Neural progenitor cell (in vitro differentiated cells): ENCODE data around the gene CEMIP2. TPM values are rescaled to one million over a fixed set of nuclear protein-coding genes. Genes with fewer than 3 reads are reported as not detected.

ENCODE experiments used
- DNase-seq: peaks from one replicate; pipeline ENCODE4 v3.0.0-alpha.2; 2016; ENCODE audit warnings: low spot score
- H2AFZ ChIP-seq: fragments of 200-600 bp; sonication (generic); replicated peaks from 2 replicates; pipeline ENCODE4 v1.6.1; 2016; ENCODE audit warnings: antibody characterized with exemption
- H3F3A ChIP-seq: fragments of 200-600 bp; sonication (generic); 2 replicates; pipeline ENCODE4 v1.6.1; 2016; ENCODE audit warnings: antibody characterized with exemption, low read depth
- H3K27ac ChIP-seq: fragments of 200-600 bp; sonication (generic); 2 replicates; pipeline ENCODE4 v1.5.1; 2016; ENCODE audit warnings: mild to moderate bottlenecking
- H3K27me3 ChIP-seq: fragments of 200-600 bp; sonication (generic); 2 replicates; pipeline ENCODE4 v1.6.1; 2016; ENCODE audit warnings: mild to moderate bottlenecking, moderate library complexity
- H3K36me3 ChIP-seq: fragments of 200-600 bp; sonication (generic); 2 replicates; pipeline ENCODE4 v1.5.1; 2016
- H3K4me1 ChIP-seq: fragments of 200-600 bp; sonication (generic); 2 replicates; pipeline ENCODE4 v1.6.1; 2016; ENCODE audit warnings: mixed run types
- H3K4me2 ChIP-seq: fragments of 200-600 bp; sonication (generic); 2 replicates; pipeline ENCODE4 v1.6.1; 2016
- H3K4me3 ChIP-seq: fragments of 200-600 bp; sonication (generic); 2 replicates; pipeline ENCODE4 v1.5.1; 2016
- H3K79me2 ChIP-seq: fragments of 200-600 bp; sonication (generic); 2 replicates; pipeline ENCODE4 v1.6.1; 2016; ENCODE audit warnings: low read depth
- H3K9ac ChIP-seq: fragments of 200-600 bp; sonication (generic); 2 replicates; pipeline ENCODE4 v1.6.1; 2016
- H3K9me3 ChIP-seq: fragments of 200-600 bp; sonication (generic); 2 replicates; pipeline ENCODE4 v1.5.1; 2016; ENCODE audit warnings: low read depth
- H4K20me1 ChIP-seq: fragments of 200-600 bp; sonication (generic); 2 replicates; pipeline ENCODE4 v1.6.1; 2016; ENCODE audit warnings: low read depth
- H3K27ac Mint-ChIP-seq: 3 replicates; pipeline ENCODE4 v1.8.0; 2021; ENCODE audit warnings: mixed read lengths
- H3K27me3 Mint-ChIP-seq: 2 replicates; pipeline ENCODE4 v1.8.0; 2022; ENCODE audit warnings: low read depth, mild to moderate bottlenecking, inconsistent platforms, moderate library complexity, mixed read lengths; ENCODE audit not compliant: insufficient read depth
- H3K36me3 Mint-ChIP-seq: 3 replicates; pipeline ENCODE4 v1.8.0; 2021; ENCODE audit warnings: mixed read lengths
- H3K4me1 Mint-ChIP-seq: 3 replicates; pipeline ENCODE4 v1.8.0; 2021; ENCODE audit warnings: mixed read lengths
- H3K4me3 Mint-ChIP-seq: 3 replicates; pipeline ENCODE4 v1.8.0; 2021; ENCODE audit warnings: mild to moderate bottlenecking, moderate library complexity, mixed read lengths
- H3K9me3 Mint-ChIP-seq: 3 replicates; pipeline ENCODE4 v1.8.0; 2020; ENCODE audit warnings: mixed read lengths
- CTCF ChIP-seq: fragments of 200-600 bp; sonication (generic); IDR thresholded peaks from 2 replicates; pipeline ENCODE4 v1.5.1; 2017; ENCODE audit warnings: antibody characterized with exemption, mild to moderate bottlenecking
- EZH2 ChIP-seq: fragments of 200-600 bp; sonication (generic); IDR thresholded peaks from 2 replicates; pipeline ENCODE4 v1.6.1; 2017; ENCODE audit warnings: antibody characterized with exemption, mild to moderate bottlenecking, moderate library complexity
- EZH2phosphoT487 ChIP-seq: fragments of 200-600 bp; sonication (generic); IDR thresholded peaks from 2 replicates; pipeline ENCODE4 v1.6.1; 2017; ENCODE audit warnings: antibody characterized with exemption
- total RNA-seq: library from RNA; depleted of rRNA; stranded (reverse); fragments of >200 nt; gene quantifications from 2 replicates; pipeline ENCODE4 v1.2.3, GENCODE V29; 2015; ENCODE audit warnings: low replicate concordance

The CEMIP2 gene
- total RNA-seq, 1 donor from 2014 or later, result 218 TPM

- no peaks in the 10 kb centered on the region for H3K4me1 ChIP-seq
- H3K9me3 ChIP-seq, result no peaks in the 10 kb centered on the region
- H3K27me3 Mint-ChIP-seq, result peaks cover 5% of the 10 kb centered on the region
- no peak overlapping the region for H3K27ac Mint-ChIP-seq
- no peaks in the 10 kb centered on the region for H3K36me3 Mint-ChIP-seq
- no peak overlapping the region for H3K4me2 ChIP-seq
- H3K27ac ChIP-seq, result no peak overlapping the region
- TF ChIP-seq EZH2 (no peak), EZH2phosphoT487 (no peak), CTCF (no peak)
- no peak overlapping the region for H3K9ac ChIP-seq
- H3K79me2 ChIP-seq, result no peaks in the 10 kb centered on the region
- no peaks in the 10 kb centered on the region for H3K36me3 ChIP-seq
- no peak overlapping the region for H3K4me3 ChIP-seq
- no peak for DNase-seq
- H2AFZ ChIP-seq, result no peak overlapping the region
- no peak overlapping the region for H3K4me3 Mint-ChIP-seq
- H3K9me3 Mint-ChIP-seq, result no peaks in the 10 kb centered on the region
- H4K20me1 ChIP-seq, result no peaks in the 10 kb centered on the region
- no peaks in the 10 kb centered on the region for H3F3A ChIP-seq
- H3K4me1 Mint-ChIP-seq, result peaks cover 5% of the 10 kb centered on the region
- H3K27me3 ChIP-seq, result no peaks in the 10 kb centered on the region
Observed at GRCh38 chr9:71648453-71648852, 119.9 kb downstream of the CEMIP2 start.

GRCh38 chr9:71647094-71647591 lies 121.2 kb downstream of the CEMIP2 start:
- H3K4me3 Mint-ChIP-seq, result no peak overlapping the region
- peak overlapping the region; percentile 67 for H3K27ac Mint-ChIP-seq
- Histone ChIP-seq H3K9ac (no peak overlapping the region), H3K27ac (no peak overlapping the region), H3K9me3 (no peaks in the 10 kb centered on the region), H2AFZ (peak overlapping the region; percentile 73), H3K36me3 (no peaks in the 10 kb centered on the region), H3K4me3 (no peak overlapping the region), H3K79me2 (no peaks in the 10 kb centered on the region), H3K4me1 (no peaks in the 10 kb centered on the region), H3K4me2 (no peak overlapping the region), H4K20me1 (no peaks in the 10 kb centered on the region), H3F3A (no peaks in the 10 kb centered on the region), H3K27me3 (no peaks in the 10 kb centered on the region)
- no peaks in the 10 kb centered on the region for H3K9me3 Mint-ChIP-seq
- peaks cover 3% of the 10 kb centered on the region for H3K27me3 Mint-ChIP-seq
- no peak for DNase-seq
- TF ChIP-seq EZH2, result no peak
- no peak for TF ChIP-seq CTCF
- no peak for TF ChIP-seq EZH2phosphoT487
- H3K4me1 Mint-ChIP-seq, result peaks cover 5% of the 10 kb centered on the region
- no peaks in the 10 kb centered on the region for H3K36me3 Mint-ChIP-seq

- H3K36me3 ChIP-seq, result no peaks in the 10 kb centered on the region
- H3K27me3 ChIP-seq, result no peaks in the 10 kb centered on the region
- Mint-ChIP-seq H3K36me3 (no peaks in the 10 kb centered on the region), H3K4me3 (no peak overlapping the region), H3K27me3 (peaks cover 2% of the 10 kb centered on the region), H3K27ac (no peak overlapping the region), H3K9me3 (no peaks in the 10 kb centered on the region), H3K4me1 (peaks cover 5% of the 10 kb centered on the region)
- peak overlapping the region; percentile 15 for H2AFZ ChIP-seq
- no peaks in the 10 kb centered on the region for H3K9me3 ChIP-seq
- no peaks in the 10 kb centered on the region for H3K4me1 ChIP-seq
- H3K4me2 ChIP-seq, result no peak overlapping the region
- H3K9ac ChIP-seq, result no peak overlapping the region
- no peaks in the 10 kb centered on the region for H3K79me2 ChIP-seq
- no peak overlapping the region for H3K27ac ChIP-seq
- TF ChIP-seq CTCF (no peak), EZH2phosphoT487 (no peak), EZH2 (no peak)
- H3K4me3 ChIP-seq, result no peak overlapping the region
- no peak for DNase-seq
- no peaks in the 10 kb centered on the region for H3F3A ChIP-seq
- H4K20me1 ChIP-seq, result no peaks in the 10 kb centered on the region
Observed at GRCh38 chr9:71646131-71646530, 122.2 kb downstream of the CEMIP2 start.
